ENCODE measurements around the gene RNF17.
"Not testable (repeated sequence)": the region's sequence is repeated elsewhere in the genome, so short reads cannot be mapped to it uniquely, and the experiment has no call there.

RNF17 gene

GRCh38 chr13:24745861-24746617, 17.9 kb upstream of the RNF17 start:
- no peak for DNase-seq (ENCODE audit: low spot score)

- peak; percentile 80 for DNase-seq (ENCODE audit: low spot score)
Observed at GRCh38 chr13:24746618-24747247, 17.2 kb upstream of the RNF17 start.

GRCh38 chr13:24747248-24748060, 16.5 kb upstream of the RNF17 start:
- peak; percentile 58 for DNase-seq (ENCODE audit: low spot score)

- no peak for DNase-seq (ENCODE audit: low spot score)
Observed at GRCh38 chr13:24748061-24748400, 15.9 kb upstream of the RNF17 start.

- no peak for DNase-seq (ENCODE audit: low spot score)
Observed at GRCh38 chr13:24759197-24759596, 4.8 kb upstream of the RNF17 start.

- no peak for DNase-seq (ENCODE audit: low spot score)
Observed at GRCh38 chr13:24764276-24764630, 284 bp downstream of the RNF17 start.

- DNase-seq (ENCODE audit: low spot score) = no peak
Observed at GRCh38 chr13:24777171-24777570, 13.2 kb downstream of the RNF17 start.

- DNase-seq (ENCODE audit: low spot score) = no peak
Observed at GRCh38 chr13:24784319-24784718, 20.4 kb downstream of the RNF17 start.

GRCh38 chr13:24788538-24788937, 24.6 kb downstream of the RNF17 start:
- DNase-seq (ENCODE audit: low spot score) = no peak

GRCh38 chr13:24802074-24802473, 38.1 kb downstream of the RNF17 start:
- DNase-seq (ENCODE audit: low spot score) = no peak

- DNase-seq (ENCODE audit: low spot score) = no peak
Observed at GRCh38 chr13:24821207-24821606, 57.2 kb downstream of the RNF17 start.

- no peak for DNase-seq (ENCODE audit: low spot score)
Observed at GRCh38 chr13:24822640-24823039, 58.7 kb downstream of the RNF17 start.

GRCh38 chr13:24823122-24823710, 59.2 kb downstream of the RNF17 start:
- DNase-seq (ENCODE audit: low spot score) = not testable (repeated sequence)

GRCh38 chr13:24827799-24828198, 63.8 kb downstream of the RNF17 start:
- no peak for DNase-seq (ENCODE audit: low spot score)

- no peak for DNase-seq (ENCODE audit: low spot score)
Observed at GRCh38 chr13:24834902-24835510, 71.0 kb downstream of the RNF17 start.

- not testable (repeated sequence) for DNase-seq (ENCODE audit: low spot score)
Observed at GRCh38 chr13:24837528-24837927, 73.6 kb downstream of the RNF17 start.

GRCh38 chr13:24842549-24843274, 78.7 kb downstream of the RNF17 start:
- no peak for DNase-seq (ENCODE audit: low spot score)

- no peak for DNase-seq (ENCODE audit: low spot score)
Observed at GRCh38 chr13:24851546-24851945, 87.6 kb downstream of the RNF17 start.

- no peak for DNase-seq (ENCODE audit: low spot score)
Observed at GRCh38 chr13:24854311-24854710, 90.3 kb downstream of the RNF17 start.

GRCh38 chr13:24858953-24859352, 95.0 kb downstream of the RNF17 start:
- no peak for DNase-seq (ENCODE audit: low spot score)

GRCh38 chr13:24860770-24861169, 96.8 kb downstream of the RNF17 start:
- no peak for DNase-seq (ENCODE audit: low spot score)
